Measurements from ENCODE around the gene CCDC112. TPM values are rescaled to one million over a fixed set of nuclear protein-coding genes. Genes with fewer than 3 reads are reported as not detected.

Gene CCDC112
- total and polyA plus RNA-seq, 2 experiments from 2014 or later: 18.1 to 48.2 TPM

GRCh38 chr5:115320515-115320914 is 24.1 kb upstream of the CCDC112 start:
- TF ChIP-seq CREB1 (CRISPR knock-in tag; IDR thresholded peaks at IDR 0.05; ENCODE audit: low read depth): no peak
- TF ChIP-seq, protein P1, sequence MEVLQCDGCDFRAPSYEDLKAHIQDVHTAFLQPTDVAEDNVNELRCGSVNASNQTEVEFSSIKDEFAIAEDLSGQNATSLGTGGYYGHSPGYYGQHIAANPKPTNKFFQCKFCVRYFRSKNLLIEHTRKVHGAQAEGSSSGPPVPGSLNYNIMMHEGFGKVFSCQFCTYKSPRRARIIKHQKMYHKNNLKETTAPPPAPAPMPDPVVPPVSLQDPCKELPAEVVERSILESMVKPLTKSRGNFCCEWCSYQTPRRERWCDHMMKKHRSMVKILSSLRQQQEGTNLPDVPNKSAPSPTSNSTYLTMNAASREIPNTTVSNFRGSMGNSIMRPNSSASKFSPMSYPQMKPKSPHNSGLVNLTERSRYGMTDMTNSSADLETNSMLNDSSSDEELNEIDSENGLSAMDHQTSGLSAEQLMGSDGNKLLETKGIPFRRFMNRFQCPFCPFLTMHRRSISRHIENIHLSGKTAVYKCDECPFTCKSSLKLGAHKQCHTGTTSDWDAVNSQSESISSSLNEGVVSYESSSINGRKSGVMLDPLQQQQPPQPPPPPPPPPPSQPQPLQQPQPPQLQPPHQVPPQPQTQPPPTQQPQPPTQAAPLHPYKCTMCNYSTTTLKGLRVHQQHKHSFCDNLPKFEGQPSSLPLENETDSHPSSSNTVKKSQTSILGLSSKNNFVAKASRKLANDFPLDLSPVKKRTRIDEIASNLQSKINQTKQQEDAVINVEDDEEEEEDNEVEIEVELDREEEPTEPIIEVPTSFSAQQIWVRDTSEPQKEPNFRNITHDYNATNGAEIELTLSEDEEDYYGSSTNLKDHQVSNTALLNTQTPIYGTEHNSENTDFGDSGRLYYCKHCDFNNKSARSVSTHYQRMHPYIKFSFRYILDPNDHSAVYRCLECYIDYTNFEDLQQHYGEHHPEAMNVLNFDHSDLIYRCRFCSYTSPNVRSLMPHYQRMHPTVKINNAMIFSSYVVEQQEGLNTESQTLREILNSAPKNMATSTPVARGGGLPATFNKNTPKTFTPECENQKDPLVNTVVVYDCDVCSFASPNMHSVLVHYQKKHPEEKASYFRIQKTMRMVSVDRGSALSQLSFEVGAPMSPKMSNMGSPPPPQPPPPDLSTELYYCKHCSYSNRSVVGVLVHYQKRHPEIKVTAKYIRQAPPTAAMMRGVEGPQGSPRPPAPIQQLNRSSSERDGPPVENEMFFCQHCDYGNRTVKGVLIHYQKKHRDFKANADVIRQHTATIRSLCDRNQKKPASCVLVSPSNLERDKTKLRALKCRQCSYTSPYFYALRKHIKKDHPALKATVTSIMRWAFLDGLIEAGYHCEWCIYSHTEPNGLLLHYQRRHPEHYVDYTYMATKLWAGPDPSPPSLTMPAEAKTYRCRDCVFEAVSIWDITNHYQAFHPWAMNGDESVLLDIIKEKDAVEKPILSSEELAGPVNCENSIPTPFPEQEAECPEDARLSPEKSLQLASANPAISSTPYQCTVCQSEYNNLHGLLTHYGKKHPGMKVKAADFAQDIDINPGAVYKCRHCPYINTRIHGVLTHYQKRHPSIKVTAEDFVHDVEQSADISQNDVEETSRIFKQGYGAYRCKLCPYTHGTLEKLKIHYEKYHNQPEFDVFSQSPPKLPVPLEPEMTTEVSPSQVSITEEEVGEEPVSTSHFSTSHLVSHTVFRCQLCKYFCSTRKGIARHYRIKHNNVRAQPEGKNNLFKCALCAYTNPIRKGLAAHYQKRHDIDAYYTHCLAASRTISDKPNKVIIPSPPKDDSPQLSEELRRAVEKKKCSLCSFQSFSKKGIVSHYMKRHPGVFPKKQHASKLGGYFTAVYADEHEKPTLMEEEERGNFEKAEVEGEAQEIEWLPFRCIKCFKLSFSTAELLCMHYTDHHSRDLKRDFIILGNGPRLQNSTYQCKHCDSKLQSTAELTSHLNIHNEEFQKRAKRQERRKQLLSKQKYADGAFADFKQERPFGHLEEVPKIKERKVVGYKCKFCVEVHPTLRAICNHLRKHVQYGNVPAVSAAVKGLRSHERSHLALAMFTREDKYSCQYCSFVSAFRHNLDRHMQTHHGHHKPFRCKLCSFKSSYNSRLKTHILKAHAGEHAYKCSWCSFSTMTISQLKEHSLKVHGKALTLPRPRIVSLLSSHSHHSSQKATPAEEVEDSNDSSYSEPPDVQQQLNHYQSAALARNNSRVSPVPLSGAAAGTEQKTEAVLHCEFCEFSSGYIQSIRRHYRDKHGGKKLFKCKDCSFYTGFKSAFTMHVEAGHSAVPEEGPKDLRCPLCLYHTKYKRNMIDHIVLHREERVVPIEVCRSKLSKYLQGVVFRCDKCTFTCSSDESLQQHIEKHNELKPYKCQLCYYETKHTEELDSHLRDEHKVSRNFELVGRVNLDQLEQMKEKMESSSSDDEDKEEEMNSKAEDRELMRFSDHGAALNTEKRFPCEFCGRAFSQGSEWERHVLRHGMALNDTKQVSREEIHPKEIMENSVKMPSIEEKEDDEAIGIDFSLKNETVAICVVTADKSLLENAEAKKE (CRISPR knock-in tag; IDR thresholded peaks at IDR 0.05): no peak
- no peak for TF ChIP-seq STAT1 (IDR thresholded peaks at IDR 0.05; ENCODE audit: unreplicated experiment)
- no peak for TF ChIP-seq CTCF (conservative IDR thresholded peaks at IDR 0.05; ENCODE audit: low read depth in 2 of 2)
- no peak for TF ChIP-seq ZNF114 (CRISPR knock-in tag; IDR thresholded peaks at IDR 0.05)
- no peak for TF ChIP-seq JUNB (IDR thresholded peaks at IDR 0.05; ENCODE audit: unreplicated experiment)
- TF ChIP-seq EZH2phosphoT487 (IDR thresholded peaks at IDR 0.05; ENCODE audit: unreplicated experiment): no peak
- TF ChIP-seq POLR2AphosphoS5 (IDR thresholded peaks at IDR 0.05; ENCODE audit: low read depth): no peak
- TF ChIP-seq, protein P2, sequence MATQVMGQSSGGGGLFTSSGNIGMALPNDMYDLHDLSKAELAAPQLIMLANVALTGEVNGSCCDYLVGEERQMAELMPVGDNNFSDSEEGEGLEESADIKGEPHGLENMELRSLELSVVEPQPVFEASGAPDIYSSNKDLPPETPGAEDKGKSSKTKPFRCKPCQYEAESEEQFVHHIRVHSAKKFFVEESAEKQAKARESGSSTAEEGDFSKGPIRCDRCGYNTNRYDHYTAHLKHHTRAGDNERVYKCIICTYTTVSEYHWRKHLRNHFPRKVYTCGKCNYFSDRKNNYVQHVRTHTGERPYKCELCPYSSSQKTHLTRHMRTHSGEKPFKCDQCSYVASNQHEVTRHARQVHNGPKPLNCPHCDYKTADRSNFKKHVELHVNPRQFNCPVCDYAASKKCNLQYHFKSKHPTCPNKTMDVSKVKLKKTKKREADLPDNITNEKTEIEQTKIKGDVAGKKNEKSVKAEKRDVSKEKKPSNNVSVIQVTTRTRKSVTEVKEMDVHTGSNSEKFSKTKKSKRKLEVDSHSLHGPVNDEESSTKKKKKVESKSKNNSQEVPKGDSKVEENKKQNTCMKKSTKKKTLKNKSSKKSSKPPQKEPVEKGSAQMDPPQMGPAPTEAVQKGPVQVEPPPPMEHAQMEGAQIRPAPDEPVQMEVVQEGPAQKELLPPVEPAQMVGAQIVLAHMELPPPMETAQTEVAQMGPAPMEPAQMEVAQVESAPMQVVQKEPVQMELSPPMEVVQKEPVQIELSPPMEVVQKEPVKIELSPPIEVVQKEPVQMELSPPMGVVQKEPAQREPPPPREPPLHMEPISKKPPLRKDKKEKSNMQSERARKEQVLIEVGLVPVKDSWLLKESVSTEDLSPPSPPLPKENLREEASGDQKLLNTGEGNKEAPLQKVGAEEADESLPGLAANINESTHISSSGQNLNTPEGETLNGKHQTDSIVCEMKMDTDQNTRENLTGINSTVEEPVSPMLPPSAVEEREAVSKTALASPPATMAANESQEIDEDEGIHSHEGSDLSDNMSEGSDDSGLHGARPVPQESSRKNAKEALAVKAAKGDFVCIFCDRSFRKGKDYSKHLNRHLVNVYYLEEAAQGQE (IDR thresholded peaks at IDR 0.05; ENCODE audit: unreplicated experiment): no peak
- no peak for TF ChIP-seq NANOG (IDR thresholded peaks at IDR 0.05; ENCODE audit: borderline replicate concordance)
- TF ChIP-seq EZH2 (IDR thresholded peaks at IDR 0.05; ENCODE audit: low read depth, unreplicated experiment): no peak
- TF ChIP-seq ZNF331 (CRISPR knock-in tag; IDR thresholded peaks at IDR 0.05; ENCODE audit: low read depth): no peak
- TF ChIP-seq, protein P3, sequence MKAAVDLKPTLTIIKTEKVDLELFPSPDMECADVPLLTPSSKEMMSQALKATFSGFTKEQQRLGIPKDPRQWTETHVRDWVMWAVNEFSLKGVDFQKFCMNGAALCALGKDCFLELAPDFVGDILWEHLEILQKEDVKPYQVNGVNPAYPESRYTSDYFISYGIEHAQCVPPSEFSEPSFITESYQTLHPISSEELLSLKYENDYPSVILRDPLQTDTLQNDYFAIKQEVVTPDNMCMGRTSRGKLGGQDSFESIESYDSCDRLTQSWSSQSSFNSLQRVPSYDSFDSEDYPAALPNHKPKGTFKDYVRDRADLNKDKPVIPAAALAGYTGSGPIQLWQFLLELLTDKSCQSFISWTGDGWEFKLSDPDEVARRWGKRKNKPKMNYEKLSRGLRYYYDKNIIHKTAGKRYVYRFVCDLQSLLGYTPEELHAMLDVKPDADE (IDR thresholded peaks at IDR 0.05): no peak
- Histone ChIP-seq H3K36me3 (ENCODE audit: insufficient read depth) (no peaks in the 10 kb centered on the region), H3K27ac (ENCODE audit: low read depth) (no peak overlapping the region), H3F3A (replicated peaks; ENCODE audit: low read depth) (no peaks in the 10 kb centered on the region), H3K4me2 (no peak overlapping the region), H3K9me2 (ENCODE audit: insufficient read depth) (no peaks in the 10 kb centered on the region), H3K4me1 (ENCODE audit: insufficient read depth) (peaks cover 6% of the 10 kb centered on the region), H3K79me2 (replicated peaks; ENCODE audit: insufficient read depth) (no peaks in the 10 kb centered on the region), H3K27me3 (ENCODE audit: insufficient read depth) (no peaks in the 10 kb centered on the region), H2AFZ (0 out of 2 replicates have a peak overlapping the region, but pooled peaks have one; percentile 15), H4K20me1 (replicated peaks; ENCODE audit: insufficient read depth) (no peaks in the 10 kb centered on the region), H3K4me3 (no peak overlapping the region)
- DNase-seq (ENCODE audit: low spot score) (no peak), ATAC-seq (no peak)
- H3K27ac Mint-ChIP-seq: no peak overlapping the region
- H3K4me1 Mint-ChIP-seq: peaks cover 5% of the 10 kb centered on the region
- no peak overlapping the region for H3K4me3 Mint-ChIP-seq
- no peaks in the 10 kb centered on the region for H3K36me3 Mint-ChIP-seq (ENCODE audit: low read depth)
- H3K27me3 Mint-ChIP-seq (ENCODE audit: insufficient read depth, low read depth, poor library complexity): no peaks in the 10 kb centered on the region
- H3K9me3 Mint-ChIP-seq: no peaks in the 10 kb centered on the region

Data from GM23338 (cell line).